IMR-90 (cell line): ENCODE results near the gene ZNF236.

Source experiments
- BHLHE40 ChIP-seq: fragments of 150-350 bp; IDR thresholded peaks from 2 replicates; pipeline ENCODE4 v1.6.1; 2016; ENCODE audit warnings: mild to moderate bottlenecking, low read depth, low read length
- CEBPB ChIP-seq: IDR thresholded peaks from 2 replicates; pipeline ENCODE4 v1.6.1; 2012; ENCODE audit warnings: low read depth, low read length, improper control_type of control experiment
- CHD1 ChIP-seq: IDR thresholded peaks from 2 replicates; pipeline ENCODE4 v1.6.1; 2012; ENCODE audit warnings: low read depth, low read length, improper control_type of control experiment
- CTCF ChIP-seq: conservative IDR thresholded peaks from 2 replicates; pipeline ENCODE4 v1.5.1; 2012; ENCODE audit warnings: mild to moderate bottlenecking, low read depth, low read length, improper control_type of control experiment
- ELK1 ChIP-seq: fragments of 150-350 bp; IDR thresholded peaks from 2 replicates; pipeline ENCODE4 v1.6.1; 2016; ENCODE audit warnings: low read depth, mild to moderate bottlenecking, low read length, moderate library complexity, borderline replicate concordance
- FOS ChIP-seq: fragments of 150-350 bp; IDR thresholded peaks from 2 replicates; pipeline ENCODE4 v1.6.1; 2016; ENCODE audit warnings: low read depth, low read length
- POLR2A ChIP-seq: IDR thresholded peaks from 2 replicates; pipeline ENCODE4 v1.6.1; 2012; ENCODE audit warnings: mild to moderate bottlenecking, low read depth, low read length
- RAD21 ChIP-seq: IDR thresholded peaks from 2 replicates; pipeline ENCODE4 v1.6.1; 2012; ENCODE audit warnings: low read length, improper control_type of control experiment
- USF2 ChIP-seq: fragments of 150-350 bp; IDR thresholded peaks from 2 replicates; pipeline ENCODE4 v1.6.1; 2017; ENCODE audit warnings: mild to moderate bottlenecking, antibody characterized with exemption, low read length, low read depth

- no peak for TF ChIP-seq CTCF
- no peak for TF ChIP-seq POLR2A
- no peak for TF ChIP-seq CEBPB
- TF ChIP-seq ELK1: no peak
- no peak for TF ChIP-seq USF2
- TF ChIP-seq RAD21: no peak
- no peak for TF ChIP-seq BHLHE40
- TF ChIP-seq FOS: no peak
- TF ChIP-seq CHD1: no peak
Observed at GRCh38 chr18:76977108-76977621, 154.8 kb downstream of the ZNF236 start.
